ENCODE measurements around the gene ZNF532.

GRCh38 chr18:58929206-58929605, 64.5 kb downstream of the ZNF532 start:
- TF ChIP-seq POLR2A (IDR thresholded peaks at IDR 0.05; ENCODE audit: low read length): no peak
- no peak for TF ChIP-seq GATA1 (IDR thresholded peaks at IDR 0.05; ENCODE audit: low read depth, low read length)

All from erythroblast (primary cell).